Heart right ventricle (tissue), 16 donors: Measurements from ENCODE around the gene LHX2. TPM values are rescaled to one million over a fixed set of nuclear protein-coding genes. Genes with fewer than 3 reads are reported as not detected.
A peak's percentile ranks its signal among the peaks of the same experiment; 100 is the strongest.

Experiments
- ATAC-seq, 8 donors: fragments of 200-7000 bp; cut with Tn5 transposase; one replicate each; pipeline ENCODE4 v1.9.1; 2020; ENCODE audit warnings: mild to moderate bottlenecking in 8 of 8, moderate library complexity in 8 of 8, moderate number of reproducible peaks in 1 of 8
- DNase-seq, 2 donors: peaks; one replicate each; pipeline ENCODE4 v3.0.0-alpha.2; 2020
- H3K27ac ChIP-seq, 10 donors: fragments of 200-600 bp; sonication (generic) in 2 of 10; one replicate each; pipeline versions ENCODE4 v1.5.0 to v1.8.0; 2020 to 2022; ENCODE audit warnings: mild to moderate bottlenecking in 3 of 10
- H3K27me3 ChIP-seq, 7 donors: fragments of 200-600 bp; one replicate each; pipeline ENCODE4 v1.8.0; 2021 to 2022; ENCODE audit warnings: mild to moderate bottlenecking in 2 of 7
- H3K36me3 ChIP-seq, 9 donors: fragments of 200-600 bp; sonication (generic) in 1 of 9; one replicate each; pipeline versions ENCODE4 v1.5.0 to v1.8.0; 2020 to 2022; ENCODE audit warnings: mild to moderate bottlenecking in 2 of 9
- H3K4me1 ChIP-seq, 9 donors: fragments of 200-600 bp; sonication (generic) in 1 of 9; one replicate each; pipeline versions ENCODE4 v1.5.0 to v1.8.0; 2020 to 2022; ENCODE audit warnings: mild to moderate bottlenecking in 4 of 9
- H3K4me3 ChIP-seq, 10 donors: fragments of 200-600 bp; sonication (generic) in 2 of 10; one replicate each; pipeline versions ENCODE4 v1.5.0 to v1.8.0; 2020 to 2022; ENCODE audit warnings: mild to moderate bottlenecking in 7 of 10, moderate library complexity in 2 of 10
- H3K9me3 ChIP-seq, 11 donors: fragments of 200-600 bp in 10 of 11; sonication (generic) in 2 of 11; one replicate each; pipeline versions ENCODE4 v1.5.0 to v1.8.0; 2013 to 2022; ENCODE audit warnings: mild to moderate bottlenecking in 2 of 11, control low read depth in 1 of 11, moderate library complexity in 1 of 11
- CTCF ChIP-seq, 9 donors: fragments of 200-600 bp; sonication (generic) in 2 of 9; IDR thresholded peaks; one replicate each; pipeline versions ENCODE4 v1.5.0 to v1.8.0; 2021 to 2022; ENCODE audit warnings: antibody characterized with exemption in 9 of 9, mild to moderate bottlenecking in 5 of 9, moderate library complexity in 1 of 9
- WGBS, 2 donors: extraction: QIAGEN DNeasy Blood & Tissue Kit; methylation state at CpG; one replicate each; pipeline ENCODE4 v1.1.7; 2013; ENCODE audit warnings: inconsistent platforms in 1 of 2; 5-methylcytosine and 5-hydroxymethylcytosine counted together
- intact Hi-C, 10 donors: fragments of 100-400 bp; cut with DNase I; formaldehyde crosslinking; loops; one replicate each; pipeline versions ENCODE4 v1.11.1 to v1.14.2; 2022
- polyA plus RNA-seq, 2 donors: library from polyadenylated mRNA; stranded (reverse); fragments of 200-250 nt; gene quantifications; one replicate each; pipeline ENCODE4 v1.2.3, GENCODE V29; 2013
- total RNA-seq, 10 donors: library from RNA; stranded (reverse); fragmentation: NEBNext Ultra II Directional in 3 of 10; extraction: Animal tissue kit (Norgen Biotek cat#: 25700) in 3 of 10; gene quantifications; one replicate each; pipeline versions ENCODE4 v1.2.1 to v1.2.4, GENCODE V29; 2021 to 2023
- donor health status: Arrhythmogenic right ventricular cardiomyopathy.
- donor health status: ischemic (EF 13 %, LVEDD 7.1; RV severe dilation, severe dysfunction).
- donor health status: healthy with polysubstance abuse.
- donor health status: DM: no; HTN: yes; CAD: no.
- donor health status: DM: no; HTN: no; CAD: no.
- donor health status: ischemic (EF 25% LVEDD 6.9; RV normal size, moderate dysfunction).
- donor health status: ischemic (EF 25% LVEDD 5.7; RV mildly dilated, moderate dysfunction).
- donor health status: healthy.
- donor health status: DM: yes; HTN: yes; CAD: no.
- donor health status: Ischemic cardiomyopathy.
- donor health status: ischemic (EF 35%, LVEDD 5.7; RV mildly dilated, moderate dysfunction).
- donor health status: nonischemic (EF 11% LVEDD 7.7; RV severe dilation, severe dysfunction).
- donor health status: DM: yes; HTN: yes; CAD: no.
- donor health status: PGD.
- donor health status: ischemic (EF 29% LVEDD 5.4; RV normal size, mild dysfunction).
- donor health status: nonischemic (EF 23%, LVEDD 6.1; RV moderate dilation, normal function).

Gene LHX2
- total and polyA plus RNA-seq, 12 donors, result 0.19 to 0.42 (median 0.37) TPM; not detected in 7

GRCh38 chr9:124021385-124021769, 9.8 kb downstream of the LHX2 start:
- Histone ChIP-seq H3K4me1 (peaks cover 6 to 26% (median 19%) of the 10 kb centered on the region in 9 donors), H3K27me3 (peaks cover 29 to 100% (median 96%) of the 10 kb centered on the region in 7 donors), H3K4me3 (no peak overlapping the region), H3K9me3 (no peaks in the 10 kb centered on the region), H3K27ac (no peak overlapping the region), H3K36me3 (no peaks in the 10 kb centered on the region)
- DNase-seq, result no peak
- ATAC-seq, result no peak
- no peak for TF ChIP-seq CTCF (IDR thresholded peaks at IDR 0.05)
- WGBS, 2 donors, result 32 to 39% methylated on average over 5 of the region's 5 CpGs
- intact Hi-C loops, result no loop called here

- DNase-seq (no peak), ATAC-seq (peak in 1 of 8 donors; percentile 7)
- H3K27me3 ChIP-seq, result peaks cover 20 to 99% (median 89%) of the 10 kb centered on the region in 7 donors
- H3K9me3 ChIP-seq, result no peaks in the 10 kb centered on the region
- intact Hi-C loops, result no loop called here
- H3K36me3 ChIP-seq, result no peaks in the 10 kb centered on the region
- H3K27ac ChIP-seq, result no peak overlapping the region
- peaks cover 4 to 18% (median 12%) of the 10 kb centered on the region in 9 donors for H3K4me1 ChIP-seq
- TF ChIP-seq CTCF (IDR thresholded peaks at IDR 0.05), result no peak
- 23 to 27% methylated on average over 38 of the region's 38 CpGs for WGBS, 2 donors
- H3K4me3 ChIP-seq, result no peak overlapping the region
Observed at GRCh38 chr9:124022201-124023121, 10.9 kb downstream of the LHX2 start.

- ATAC-seq, result no peak
- no peaks in the 10 kb centered on the region for H3K9me3 ChIP-seq
- DNase-seq, result no peak
- H3K27me3 ChIP-seq, result peaks cover 11 to 93% (median 73%) of the 10 kb centered on the region in 7 donors
- intact Hi-C loops, result no loop called here
- TF ChIP-seq CTCF (IDR thresholded peaks at IDR 0.05), result no peak
- H3K36me3 ChIP-seq, result no peaks in the 10 kb centered on the region
- H3K4me3 ChIP-seq, result no peak overlapping the region
- peaks cover 0 to 4% (median 0%) of the 10 kb centered on the region in 9 donors for H3K4me1 ChIP-seq
- 65 to 70% methylated on average over 2 of the region's 2 CpGs for WGBS, 2 donors
- H3K27ac ChIP-seq, result no peak overlapping the region
Observed at GRCh38 chr9:124024107-124024506, 12.5 kb downstream of the LHX2 start.

- intact Hi-C loops, result loop anchor here in 2 of 10 donors (10.0 kb wide), 2 partner anchors 305 to 625 kb away; no protein-coding TSS in a partner anchor
Observed at GRCh38 chr9:124029617-124030016, 18.0 kb downstream of the LHX2 start.

More at GRCh38 chr9:124029617-124030016, 18.0 kb downstream of the LHX2 start:
- peaks cover 0 to 5% (median 0%) of the 10 kb centered on the region in 9 donors for H3K4me1 ChIP-seq
- 80 to 82% methylated on average over 12 of the region's 12 CpGs for WGBS, 2 donors
- ATAC-seq (no peak), DNase-seq (no peak)
- H3K4me3 ChIP-seq, result no peak overlapping the region
- no peak overlapping the region for H3K27ac ChIP-seq
- no peaks in the 10 kb centered on the region for H3K36me3 ChIP-seq
- peaks cover 0 to 87% (median 72%) of the 10 kb centered on the region in 7 donors for H3K27me3 ChIP-seq
- no peaks in the 10 kb centered on the region for H3K9me3 ChIP-seq
- no peak for TF ChIP-seq CTCF (IDR thresholded peaks at IDR 0.05)
